HFFc6 (cell line): ENCODE data around the gene KCNC1. TPM values are rescaled to one million over a fixed set of nuclear protein-coding genes. Genes with fewer than 3 reads are reported as not detected.
A peak's percentile ranks its signal among the peaks of the same experiment; 100 is the strongest.

ENCODE experiments used
- DNase-seq: peaks from one replicate; pipeline ENCODE4 v3.0.0-alpha.2; 2018
- H3K27ac Mint-ChIP-seq: 2 replicates; pipeline ENCODE4 v1.8.0; 2020; ENCODE audit warnings: mild to moderate bottlenecking, mixed read lengths
- H3K27me3 Mint-ChIP-seq: 2 replicates; pipeline ENCODE4 v1.8.0; 2021; ENCODE audit warnings: mild to moderate bottlenecking, moderate library complexity, mixed read lengths; ENCODE audit not compliant: insufficient read depth
- H3K36me3 Mint-ChIP-seq: 2 replicates; pipeline ENCODE4 v1.8.0; 2021; ENCODE audit warnings: low read depth, mixed read lengths
- H3K4me1 Mint-ChIP-seq: 2 replicates; pipeline ENCODE4 v1.8.0; 2020; ENCODE audit warnings: low read depth, mixed read lengths
- H3K4me3 Mint-ChIP-seq: 2 replicates; pipeline ENCODE4 v1.8.0; 2020; ENCODE audit warnings: mild to moderate bottlenecking, moderate library complexity, mixed read lengths
- H3K9me3 Mint-ChIP-seq: 2 replicates; pipeline ENCODE4 v1.8.0; 2020; ENCODE audit warnings: mild to moderate bottlenecking, mixed read lengths
- CTCF ChIP-seq: fragments of 200-600 bp; sonication (generic); IDR thresholded peaks from 2 replicates; pipeline ENCODE4 v1.5.0; 2021; ENCODE audit warnings: antibody characterized with exemption, mild to moderate bottlenecking
- total RNA-seq, 6 experiments: library from RNA; stranded (reverse); fragmentation: NEBNext Ultra II Directional; extraction: Animal tissue kit (Norgen Biotek cat#: 25700); gene quantifications; 2 replicates in 1 of 6; 3 replicates in 5 of 6; pipeline ENCODE4 v1.2.3, GENCODE V29; 2021

The KCNC1 gene
- total RNA-seq, 6 experiments from 2014 or later: not detected

GRCh38 chr11:17782145-17782544, 47.6 kb downstream of the KCNC1 start:
- Mint-ChIP-seq H3K27me3 (peaks cover 14% of the 10 kb centered on the region), H3K4me3 (no peak overlapping the region), H3K9me3 (no peaks in the 10 kb centered on the region)

GRCh38 chr11:17782603-17783337, 48.2 kb downstream of the KCNC1 start:
- no peak for DNase-seq
- no peak for TF ChIP-seq CTCF
- peaks cover 14% of the 10 kb centered on the region for H3K27me3 Mint-ChIP-seq
- peaks cover 15% of the 10 kb centered on the region for H3K4me1 Mint-ChIP-seq
- no peaks in the 10 kb centered on the region; the same call in 1 of the 2 replicates for H3K36me3 Mint-ChIP-seq
- no peak overlapping the region for H3K27ac Mint-ChIP-seq
- H3K4me3 Mint-ChIP-seq: no peak overlapping the region
- H3K9me3 Mint-ChIP-seq: no peaks in the 10 kb centered on the region

More at GRCh38 chr11:17782145-17782544, 47.6 kb downstream of the KCNC1 start:
- peaks cover 9% of the 10 kb centered on the region for H3K4me1 Mint-ChIP-seq
- no peak overlapping the region for H3K27ac Mint-ChIP-seq
- no peaks in the 10 kb centered on the region; the same call in 1 of the 2 replicates for H3K36me3 Mint-ChIP-seq
- TF ChIP-seq CTCF: no peak
- no peak for DNase-seq

GRCh38 chr11:17783878-17784277, 49.3 kb downstream of the KCNC1 start:
- no peak for DNase-seq
- Mint-ChIP-seq H3K27ac (no peak overlapping the region), H3K27me3 (peaks cover 7% of the 10 kb centered on the region), H3K36me3 (no peaks in the 10 kb centered on the region; the same call in 1 of the 2 replicates), H3K4me3 (no peak overlapping the region), H3K4me1 (peaks cover 18% of the 10 kb centered on the region), H3K9me3 (no peaks in the 10 kb centered on the region)
- no peak for TF ChIP-seq CTCF

GRCh38 chr11:17786824-17787525, 52.4 kb downstream of the KCNC1 start:
- no peak for TF ChIP-seq CTCF
- H3K9me3 Mint-ChIP-seq: no peaks in the 10 kb centered on the region
- no peaks in the 10 kb centered on the region for H3K36me3 Mint-ChIP-seq
- H3K27ac Mint-ChIP-seq: peak overlapping the region; percentile 81
- H3K4me3 Mint-ChIP-seq: no peak overlapping the region
- H3K27me3 Mint-ChIP-seq: no peaks in the 10 kb centered on the region; the same call in 1 of the 2 replicates
- peak; percentile 77 for DNase-seq
- H3K4me1 Mint-ChIP-seq: peaks cover 35% of the 10 kb centered on the region

GRCh38 chr11:17788084-17788483, 53.5 kb downstream of the KCNC1 start:
- H3K4me1 Mint-ChIP-seq: peaks cover 35% of the 10 kb centered on the region
- DNase-seq: no peak
- no peak for TF ChIP-seq CTCF
- H3K36me3 Mint-ChIP-seq: no peaks in the 10 kb centered on the region
- no peak overlapping the region for H3K4me3 Mint-ChIP-seq
- no peaks in the 10 kb centered on the region; the same call in 1 of the 2 replicates for H3K27me3 Mint-ChIP-seq
- no peaks in the 10 kb centered on the region for H3K9me3 Mint-ChIP-seq
- no peak overlapping the region for H3K27ac Mint-ChIP-seq
